Measurements from ENCODE around the gene NOTCH2.

The NOTCH2 gene

GRCh38 chr1:119874186-119874585 is 195.3 kb downstream of the NOTCH2 start:
- DNase-seq (ENCODE audit: low read depth in 3 of 3), result no peak

GRCh38 chr1:119873135-119874015 is 196.1 kb downstream of the NOTCH2 start:
- DNase-seq (ENCODE audit: low read depth in 3 of 3), result no peak

- DNase-seq (ENCODE audit: low read depth in 3 of 3), result no peak
Measured at GRCh38 chr1:119871881-119872280, 197.6 kb downstream of the NOTCH2 start.

GRCh38 chr1:119870917-119871596 is 198.4 kb downstream of the NOTCH2 start:
- peak; percentile 12 to 74 (median 16) for DNase-seq (ENCODE audit: low read depth in 3 of 3)

- no peak for DNase-seq (ENCODE audit: low read depth in 3 of 3)
Measured at GRCh38 chr1:119869995-119870394, 199.5 kb downstream of the NOTCH2 start.

GRCh38 chr1:119868176-119868575 is 201.3 kb downstream of the NOTCH2 start:
- DNase-seq (ENCODE audit: low read depth in 3 of 3), result no peak

GRCh38 chr1:119866451-119866850 is 203.0 kb downstream of the NOTCH2 start:
- no peak for DNase-seq (ENCODE audit: low read depth in 3 of 3)

GRCh38 chr1:119865627-119866026 is 203.8 kb downstream of the NOTCH2 start:
- DNase-seq (ENCODE audit: low read depth in 3 of 3), result no peak

GRCh38 chr1:119862276-119862675 is 207.2 kb downstream of the NOTCH2 start:
- DNase-seq (ENCODE audit: low read depth in 3 of 3), result no peak
